NB4 (cell line): ENCODE measurements around the gene CRABP1.

ENCODE experiments used
- DNase-seq: peaks from one replicate; pipeline ENCODE4 v3.0.0; 2010; ENCODE audit warnings: low read depth
- H3K4me3 ChIP-seq: one replicate; pipeline ENCODE4 v1.5.1; 2011; ENCODE audit warnings: mild to moderate bottlenecking, low read depth, low read length, moderate library complexity
- CTCF ChIP-seq: IDR thresholded peaks from one replicate; pipeline ENCODE4 v1.5.1; 2012; ENCODE audit warnings: low read depth, low read length
- MAX ChIP-seq: IDR thresholded peaks from 2 replicates; pipeline ENCODE4 v1.6.1; 2011; ENCODE audit warnings: low read depth, low read length
- MYC ChIP-seq: IDR thresholded peaks from 2 replicates; pipeline ENCODE4 v1.6.1; 2011; ENCODE audit warnings: low read depth, low read length
- POLR2A ChIP-seq: IDR thresholded peaks from 2 replicates; pipeline ENCODE4 v1.6.1; 2011; ENCODE audit warnings: mild to moderate bottlenecking; ENCODE audit not compliant: insufficient read length; ENCODE audit errors: extremely low read depth

The CRABP1 gene

GRCh38 chr15:78389738-78390137, 49.6 kb downstream of the CRABP1 start:
- TF ChIP-seq MAX = no peak
- TF ChIP-seq CTCF = no peak
- no peak for TF ChIP-seq POLR2A
- TF ChIP-seq MYC = no peak

GRCh38 chr15:78390242-78390641, 50.1 kb downstream of the CRABP1 start:
- TF ChIP-seq POLR2A (no peak), CTCF (no peak), MYC (no peak), MAX (no peak)
- DNase-seq = no peak
- no peak overlapping the region for H3K4me3 ChIP-seq

More at GRCh38 chr15:78389738-78390137, 49.6 kb downstream of the CRABP1 start:
- H3K4me3 ChIP-seq = no peak overlapping the region
- DNase-seq = no peak

GRCh38 chr15:78390826-78391225, 50.7 kb downstream of the CRABP1 start:
- no peak for DNase-seq
- no peak overlapping the region for H3K4me3 ChIP-seq
- TF ChIP-seq MAX = no peak
- TF ChIP-seq POLR2A = no peak
- TF ChIP-seq MYC = no peak
- TF ChIP-seq CTCF = no peak

- TF ChIP-seq MAX (no peak), CTCF (no peak), MYC (no peak), POLR2A (no peak)
- H3K4me3 ChIP-seq = no peak overlapping the region
- no peak for DNase-seq
These were observed 51.6 kb downstream of the CRABP1 start for GRCh38 chr15:78391781-78392180.

- DNase-seq = no peak
- TF ChIP-seq POLR2A = no peak
- no peak for TF ChIP-seq MYC
- no peak for TF ChIP-seq CTCF
- no peak for TF ChIP-seq MAX
- no peak overlapping the region for H3K4me3 ChIP-seq
These were observed 52.3 kb downstream of the CRABP1 start for GRCh38 chr15:78392430-78392829.

GRCh38 chr15:78393137-78393536, 53.0 kb downstream of the CRABP1 start:
- TF ChIP-seq MYC (no peak), MAX (no peak), POLR2A (no peak), CTCF (no peak)
- H3K4me3 ChIP-seq = no peak overlapping the region
- DNase-seq = no peak
